Hindlimb muscle (tissue), 1 donor: ENCODE measurements around the gene HTR3E. TPM values are rescaled to one million over a fixed set of nuclear protein-coding genes. Genes with fewer than 3 reads are reported as not detected.
"Not testable (repeated sequence)": the region's sequence is repeated elsewhere in the genome, so short reads cannot be mapped to it uniquely, and the experiment has no call there.

Experiments
- DNase-seq: peaks from one replicate; pipeline ENCODE4 v3.0.0-alpha.2; 2013
- polyA plus RNA-seq: library from polyadenylated mRNA; unstranded; fragments of 120-200 nt; gene quantifications from one replicate; pipeline ENCODE4 v1.2.1, GENCODE V29; 2013; ENCODE audit not compliant: insufficient read length

HTR3E gene
- polyA plus RNA-seq, 1 donor: 0.14 TPM

DNA sequence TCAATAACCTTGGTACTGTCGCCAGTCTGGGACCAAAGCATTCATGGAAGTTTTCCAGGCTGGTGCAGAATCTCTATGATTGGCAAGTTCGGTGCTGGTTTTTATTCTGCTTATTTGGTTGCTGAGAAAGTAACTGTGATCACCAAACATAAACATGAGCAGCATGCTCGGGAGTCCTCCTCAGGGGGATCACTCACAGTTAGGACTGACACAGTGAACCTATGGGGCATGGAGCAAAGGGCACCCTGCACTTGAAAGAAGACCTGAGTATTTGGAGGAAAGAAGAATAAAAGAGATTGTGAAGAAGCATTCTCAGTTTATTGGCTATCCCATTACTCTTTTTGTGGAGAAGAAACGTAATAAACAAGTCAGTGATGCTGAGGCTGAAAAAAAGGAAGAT is 19.2 kb downstream of the HTR3E start:
- DNase-seq: no peak

DNA sequence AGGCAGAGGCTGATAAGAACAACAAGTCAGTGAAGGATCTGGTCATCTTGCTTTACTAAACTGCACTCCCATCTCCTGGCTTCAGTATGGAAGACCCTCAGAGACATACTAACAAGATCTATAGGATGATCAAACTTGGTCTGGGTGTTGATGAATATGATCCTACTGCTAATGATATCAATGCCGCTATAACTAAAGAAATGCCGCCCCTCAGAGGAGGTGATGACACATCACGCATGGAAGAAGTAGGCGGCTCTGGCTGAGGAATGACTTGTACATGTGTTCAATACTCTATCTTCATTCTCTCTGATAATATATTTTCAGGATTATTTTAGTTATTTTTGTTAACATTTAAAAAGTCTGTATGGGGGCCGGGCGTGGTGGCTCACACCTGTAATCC is 20.8 kb downstream of the HTR3E start:
- no peak for DNase-seq

DNA sequence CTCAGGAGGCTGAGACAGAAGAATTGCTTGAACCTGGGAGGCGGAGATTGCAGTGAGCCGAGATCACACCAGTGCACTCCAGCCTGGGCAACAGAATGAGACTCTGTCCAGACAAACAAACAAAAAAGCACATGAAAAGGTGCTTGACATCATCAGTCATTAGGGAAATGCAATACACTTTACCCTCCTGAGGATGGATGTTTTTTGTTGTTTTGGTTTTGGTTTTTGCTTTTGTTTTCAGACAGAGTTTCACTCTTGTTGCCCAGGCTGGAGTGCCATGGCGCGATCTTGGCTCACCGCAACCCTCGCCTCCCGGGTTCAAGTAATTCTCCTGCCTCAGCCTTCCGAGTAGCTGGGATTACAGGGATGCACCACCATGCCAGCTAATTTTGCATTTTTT is 24.2 kb downstream of the HTR3E start:
- not testable (repeated sequence) for DNase-seq

DNA sequence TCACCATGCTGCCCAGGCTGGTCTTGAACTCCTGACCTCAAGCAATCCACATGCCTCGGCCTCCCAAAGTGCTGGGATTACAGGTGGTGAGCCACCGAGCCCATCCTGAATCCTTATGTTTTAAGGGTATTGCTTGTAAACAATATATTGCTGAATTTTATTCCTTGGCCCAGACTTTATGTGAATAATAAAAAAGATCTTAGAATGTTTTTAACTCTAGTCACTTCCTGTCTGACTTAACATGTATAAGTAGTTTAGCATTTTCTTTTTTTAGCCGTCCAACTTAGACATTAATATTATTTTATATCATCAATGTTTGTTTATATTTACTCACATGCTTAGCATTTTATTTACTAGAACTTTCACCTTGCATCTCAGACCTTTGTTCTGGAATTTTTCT is 29.1 kb downstream of the HTR3E start:
- DNase-seq: no peak

DNA sequence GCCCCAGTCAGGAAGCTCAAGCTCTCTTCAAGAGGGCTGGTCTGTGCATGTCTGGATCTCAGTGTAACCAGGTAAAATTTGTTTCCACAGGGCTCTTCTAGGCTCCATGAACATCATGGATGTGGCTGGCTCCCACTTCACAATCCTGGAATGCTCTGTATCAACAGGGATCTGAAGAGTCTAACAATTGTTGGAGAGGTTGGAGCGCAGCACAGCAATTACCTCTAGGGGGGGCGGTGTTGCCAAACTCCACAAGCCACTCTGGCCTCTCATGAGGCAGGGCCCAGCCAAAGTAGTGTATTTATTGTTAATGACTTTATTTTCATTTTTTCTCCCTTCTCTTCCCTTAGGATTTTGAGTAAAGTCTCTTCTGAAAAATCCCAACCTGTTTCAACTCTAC is 32.1 kb downstream of the HTR3E start:
- DNase-seq: no peak

DNA sequence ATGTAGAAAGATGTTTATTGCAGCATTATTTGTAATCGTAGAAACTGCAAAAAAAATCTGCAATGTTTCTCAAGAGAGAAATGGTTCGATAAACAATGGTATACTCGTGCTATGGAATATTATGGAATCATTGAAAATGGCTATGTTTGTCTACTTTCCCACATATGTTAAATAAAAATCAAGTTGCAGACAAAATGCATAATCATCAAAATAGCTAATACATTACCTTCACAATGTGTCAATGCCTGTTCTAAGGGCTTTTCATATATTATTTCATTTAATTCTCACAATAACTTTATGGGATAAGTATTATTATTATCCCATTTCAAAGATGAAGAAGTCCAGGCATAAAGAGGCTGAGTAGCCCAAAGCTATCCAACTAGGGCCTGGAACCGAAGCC is 36.1 kb downstream of the HTR3E start:
- DNase-seq: no peak

DNA sequence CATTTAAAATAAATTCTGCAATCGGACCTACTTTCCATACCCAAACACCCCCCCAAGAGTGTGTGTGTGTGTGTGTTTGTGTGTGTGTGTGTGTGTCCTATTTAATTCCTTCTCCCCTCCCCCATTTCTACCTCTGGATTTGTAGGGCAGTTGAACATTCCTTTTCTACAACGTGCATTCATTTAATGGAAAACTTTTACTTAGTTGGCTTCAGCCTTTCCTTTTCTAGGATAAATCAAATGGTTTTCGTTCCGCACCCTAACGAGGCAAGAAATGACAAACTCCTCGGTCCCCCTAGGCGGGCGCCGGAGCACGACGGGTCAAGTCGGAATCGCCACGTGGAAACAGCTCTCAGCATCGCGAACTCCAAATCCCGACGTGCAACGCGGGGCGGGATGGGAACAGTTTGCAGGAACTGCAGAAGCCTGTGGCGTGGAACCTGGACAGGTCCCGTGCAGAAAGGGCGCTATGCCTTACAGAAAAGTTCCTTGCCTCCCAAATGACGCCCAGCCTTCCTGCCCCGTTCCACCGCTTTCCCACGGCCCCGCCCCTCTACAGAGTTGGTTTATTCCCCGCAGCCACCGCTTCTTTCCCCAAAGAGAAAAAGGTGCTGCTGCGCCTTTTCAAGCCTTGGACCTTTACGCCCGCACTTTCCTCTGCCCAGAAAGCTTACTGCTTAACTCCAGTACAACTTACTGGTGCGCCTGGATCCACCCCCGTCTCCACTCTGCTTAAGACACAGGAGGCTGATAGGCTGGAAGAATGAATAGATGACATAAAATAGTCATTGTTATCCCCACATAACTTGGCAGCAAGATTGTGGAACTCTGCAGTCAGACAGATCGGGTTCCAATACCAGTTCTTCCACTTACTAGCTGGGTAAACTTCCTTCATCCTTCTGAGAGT is 37.2 kb downstream of the HTR3E start:
- peak; percentile 87 for DNase-seq

DNA sequence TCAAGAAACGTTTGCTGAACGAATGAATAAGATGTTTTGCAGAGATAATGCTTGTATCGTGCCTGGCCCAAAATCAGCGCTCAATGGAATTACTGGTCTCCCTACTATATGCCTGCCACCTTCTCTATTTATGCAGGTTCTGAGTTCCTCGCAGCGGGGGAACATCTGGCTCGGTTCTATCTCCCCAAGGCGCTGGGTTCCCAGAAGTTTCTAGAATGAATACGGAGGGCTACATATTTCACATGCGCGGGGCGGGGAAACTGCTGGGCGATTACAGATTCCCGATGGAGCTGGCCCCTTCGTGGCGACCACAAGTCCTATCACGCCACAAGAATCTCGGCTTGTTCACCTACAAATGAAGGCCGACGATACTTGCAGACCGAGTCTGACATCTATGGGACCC is 37.9 kb downstream of the HTR3E start:
- peak; percentile 26 for DNase-seq

DNA sequence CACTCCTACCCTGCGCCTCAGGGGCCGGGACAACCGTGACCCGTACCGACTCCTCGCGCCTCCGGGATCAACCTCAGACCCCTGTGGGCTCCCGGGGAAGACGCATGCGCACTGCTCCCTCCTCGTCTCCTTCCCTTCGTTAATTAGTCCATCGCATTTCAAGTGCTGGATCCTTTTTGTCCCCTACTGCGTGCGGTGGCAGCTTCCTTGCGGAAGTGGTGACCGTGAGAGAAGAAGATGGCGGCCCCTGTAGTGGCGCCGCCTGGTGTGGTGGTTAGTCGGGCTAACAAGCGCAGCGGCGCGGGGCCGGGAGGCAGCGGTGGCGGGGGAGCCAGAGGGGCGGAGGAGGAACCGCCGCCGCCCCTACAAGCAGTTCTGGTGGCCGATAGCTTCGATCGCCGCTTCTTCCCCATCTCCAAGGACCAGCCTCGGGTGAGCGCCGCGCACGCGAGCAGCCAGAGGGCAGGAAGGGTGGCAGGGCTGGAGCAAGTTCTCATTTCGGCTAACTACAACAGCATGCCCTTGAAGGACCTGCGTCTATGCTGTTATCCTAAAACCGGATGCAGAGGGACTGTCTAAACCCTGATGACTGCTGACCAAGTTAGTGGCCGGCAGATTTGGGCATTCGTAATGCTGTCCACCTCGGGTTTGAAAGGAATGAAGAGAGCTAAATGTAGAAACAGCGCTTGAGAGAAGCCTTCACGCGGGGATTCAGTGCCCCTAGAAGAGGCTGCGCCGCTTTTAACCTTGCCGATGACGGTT is 38.5 kb downstream of the HTR3E start, which contains the start of gene EIF2B5:
Gene EIF2B5 (plus strand): TSS at position 210 of the 762 bp plus-strand sequence. CDS start 28 bp downstream, at position 238.
- DNase-seq: peak; percentile 92

DNA sequence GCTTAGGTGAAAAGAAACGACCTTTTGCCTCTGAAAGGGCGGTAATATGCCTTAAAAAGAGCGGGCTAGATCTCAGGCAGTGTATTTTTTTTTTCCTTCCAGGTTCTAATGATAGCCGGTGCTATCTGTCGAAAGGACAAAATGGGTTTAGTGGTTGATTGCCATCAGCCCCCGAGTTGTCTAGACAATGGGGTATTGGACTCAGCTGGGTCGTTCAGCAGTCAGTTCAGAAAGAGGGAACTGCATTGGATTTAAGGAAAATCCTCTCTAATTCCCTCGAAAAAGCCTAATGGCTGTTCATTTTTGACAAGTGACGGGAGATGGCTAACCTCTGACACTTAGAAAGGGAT is 39.0 kb downstream of the HTR3E start:
- no peak for DNase-seq

DNA sequence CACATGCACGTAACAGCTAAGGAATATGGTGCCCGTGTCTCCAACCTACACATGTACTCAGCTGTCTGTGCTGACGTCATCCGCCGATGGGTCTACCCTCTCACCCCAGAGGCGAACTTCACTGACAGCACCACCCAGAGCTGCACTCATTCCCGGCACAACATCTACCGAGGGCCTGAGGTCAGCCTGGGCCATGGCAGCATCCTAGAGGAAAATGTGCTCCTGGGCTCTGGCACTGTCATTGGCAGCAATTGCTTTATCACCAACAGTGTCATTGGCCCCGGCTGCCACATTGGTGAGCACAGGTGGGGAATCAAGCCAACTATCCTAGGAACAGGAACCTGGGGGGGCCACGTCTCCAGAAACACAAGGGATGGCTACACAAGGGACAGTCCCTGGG is 43.6 kb downstream of the HTR3E start:
- DNase-seq: no peak

DNA sequence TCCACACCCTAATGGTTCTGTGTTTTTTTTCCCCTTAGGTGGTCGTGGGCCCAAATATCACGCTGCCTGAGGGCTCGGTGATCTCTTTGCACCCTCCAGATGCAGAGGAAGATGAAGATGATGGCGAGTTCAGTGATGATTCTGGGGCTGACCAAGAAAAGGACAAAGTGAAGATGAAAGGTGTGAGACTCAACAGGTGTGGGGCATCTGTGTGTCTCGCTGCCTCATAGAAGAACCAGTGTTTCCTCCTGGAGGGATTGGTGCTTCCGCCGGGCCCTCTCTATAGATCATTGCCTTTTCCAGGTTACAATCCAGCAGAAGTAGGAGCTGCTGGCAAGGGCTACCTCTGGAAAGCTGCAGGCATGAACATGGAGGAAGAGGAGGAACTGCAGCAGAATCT is 45.3 kb downstream of the HTR3E start:
- DNase-seq: no peak

DNA sequence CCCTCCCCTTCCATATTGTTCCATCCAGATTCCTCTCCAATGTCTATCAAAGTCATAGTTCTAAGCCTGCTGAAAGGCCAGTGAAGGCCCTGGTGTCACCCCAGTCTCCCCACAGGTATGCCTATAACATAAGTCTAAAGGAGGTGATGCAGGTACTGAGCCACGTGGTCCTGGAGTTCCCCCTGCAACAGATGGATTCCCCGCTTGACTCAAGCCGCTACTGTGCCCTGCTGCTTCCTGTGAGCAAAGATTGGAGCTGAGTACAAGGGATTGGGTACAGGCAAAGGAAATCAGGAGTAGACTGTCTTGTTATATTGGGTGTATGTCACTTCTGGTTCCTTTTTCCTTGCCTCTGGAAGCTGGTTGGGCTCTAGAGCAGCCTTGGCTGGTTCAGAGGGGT is 46.5 kb downstream of the HTR3E start:
- no peak for DNase-seq

DNA sequence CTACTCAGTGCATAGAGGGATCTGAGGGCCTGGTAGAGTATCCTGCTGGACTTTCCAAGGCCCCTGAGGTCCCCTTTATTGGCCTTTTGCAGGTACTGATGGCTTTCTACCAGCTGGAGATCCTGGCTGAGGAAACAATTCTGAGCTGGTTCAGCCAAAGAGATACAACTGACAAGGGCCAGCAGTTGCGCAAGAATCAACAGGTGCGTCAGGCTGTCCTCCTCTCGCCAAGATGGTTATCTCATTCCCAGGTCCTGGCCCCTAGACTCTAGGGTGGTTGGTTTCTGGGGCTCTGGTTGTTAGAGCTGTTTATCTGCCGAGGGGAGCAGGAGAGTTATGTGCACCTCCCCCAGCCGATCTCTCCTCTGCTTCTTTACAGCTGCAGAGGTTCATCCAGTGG is 47.6 kb downstream of the HTR3E start:
- no peak for DNase-seq

DNA sequence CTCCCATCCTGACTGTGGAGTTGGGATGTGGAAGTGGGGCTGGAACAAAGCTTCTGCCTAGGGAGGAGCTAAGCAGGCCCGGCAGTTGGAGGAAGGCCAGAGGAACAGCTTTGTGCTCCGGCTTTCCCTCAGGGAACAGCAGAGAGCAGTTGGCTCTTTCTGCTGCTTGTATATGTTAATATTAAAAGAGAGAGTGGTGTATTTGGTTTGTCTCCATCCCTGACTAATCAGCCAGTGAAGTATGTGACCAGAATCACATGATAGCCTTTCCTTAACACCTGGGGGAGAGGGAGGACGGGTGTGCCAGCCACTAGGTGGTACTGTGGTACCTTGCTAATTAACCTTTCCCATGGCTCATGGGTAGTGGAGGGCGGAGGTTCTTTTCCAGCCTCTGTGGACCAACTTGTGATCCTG is 48.3 kb downstream of the HTR3E start:
- DNase-seq: peak; percentile 75

DNA sequence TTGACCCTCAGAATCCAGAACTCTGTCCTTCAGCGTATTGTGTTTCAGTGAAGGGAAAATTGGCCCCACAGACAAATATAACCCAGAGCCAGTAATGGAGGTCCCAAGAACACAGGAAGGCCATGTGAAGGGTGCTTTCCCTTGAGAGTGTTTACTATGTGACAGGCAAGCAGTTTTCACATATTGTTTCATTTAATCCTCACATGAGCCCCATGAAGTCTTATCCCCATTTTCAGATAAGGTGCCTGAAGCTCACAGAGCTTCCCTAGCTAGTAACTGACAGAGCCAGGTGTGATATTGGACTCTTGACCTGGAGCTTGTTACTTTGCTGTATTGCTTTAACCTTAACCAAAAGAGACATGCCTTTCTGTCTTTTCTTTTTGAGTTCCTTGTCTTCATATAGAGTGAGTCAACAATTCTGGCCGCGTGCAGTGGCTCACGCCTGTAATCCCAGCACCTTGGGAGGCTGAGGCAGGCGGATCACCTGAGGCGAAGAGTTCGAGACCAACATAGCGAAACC is 48.9 kb downstream of the HTR3E start:
- no peak for DNase-seq

DNA sequence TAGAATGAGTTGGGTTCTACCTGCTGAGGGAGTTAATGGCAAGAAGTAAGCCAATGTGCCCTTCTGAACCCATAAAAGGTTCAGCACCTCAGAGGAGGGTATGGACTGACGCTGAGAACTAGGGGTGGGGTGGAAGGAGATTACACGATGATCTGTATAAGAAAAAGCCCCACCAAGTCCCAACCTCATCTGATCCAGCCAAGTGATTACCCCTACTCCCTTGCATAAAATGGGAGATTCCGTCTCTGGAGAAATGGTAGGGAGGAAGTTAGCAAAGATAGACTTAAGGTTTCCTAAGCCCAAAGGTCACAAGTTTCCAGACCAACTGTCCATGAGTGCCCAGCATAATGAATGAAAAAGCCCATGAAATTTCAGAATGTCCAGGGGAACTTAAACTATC is 51.2 kb downstream of the HTR3E start:
- DNase-seq: no peak

DNA sequence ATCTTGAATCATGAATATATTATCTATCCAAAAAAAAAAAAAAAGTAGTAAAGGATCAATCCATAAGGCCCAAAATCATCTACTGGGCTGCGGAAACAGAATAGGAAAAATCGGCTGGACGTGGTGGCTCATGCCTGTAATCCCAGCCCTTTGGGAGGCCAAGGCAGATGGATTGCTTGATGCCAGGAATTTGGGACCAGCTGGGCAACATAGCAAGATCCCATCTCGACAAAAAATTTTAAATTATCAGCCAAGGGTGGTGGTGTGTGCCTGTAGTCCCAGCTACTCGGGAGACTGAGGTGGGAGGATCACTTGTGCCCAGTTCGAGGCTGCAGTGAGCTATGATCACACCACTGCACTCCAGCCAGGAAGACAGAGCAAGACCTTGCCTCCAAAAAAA is 52.3 kb downstream of the HTR3E start:
- DNase-seq: no peak

DNA sequence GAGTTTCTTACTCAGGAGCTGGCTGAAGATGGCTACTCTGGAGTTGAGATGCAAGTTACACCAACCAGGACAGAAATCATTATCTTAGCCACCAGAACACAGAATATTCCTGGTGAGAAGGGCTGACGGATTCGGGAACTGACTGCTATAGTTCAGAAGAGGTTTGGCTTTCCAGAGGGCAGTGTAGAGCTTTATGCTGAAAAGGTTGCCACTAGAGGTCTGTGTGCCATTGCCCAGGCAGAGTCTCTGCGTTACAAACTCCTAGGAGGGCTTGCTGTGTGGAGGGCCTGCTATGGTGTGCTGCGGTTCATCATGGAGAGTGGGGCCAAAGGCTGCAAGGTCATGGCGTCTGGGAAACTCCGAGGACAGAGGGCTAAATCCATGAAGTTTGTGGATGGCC is 52.9 kb downstream of the HTR3E start:
- not testable (repeated sequence) for DNase-seq

DNA sequence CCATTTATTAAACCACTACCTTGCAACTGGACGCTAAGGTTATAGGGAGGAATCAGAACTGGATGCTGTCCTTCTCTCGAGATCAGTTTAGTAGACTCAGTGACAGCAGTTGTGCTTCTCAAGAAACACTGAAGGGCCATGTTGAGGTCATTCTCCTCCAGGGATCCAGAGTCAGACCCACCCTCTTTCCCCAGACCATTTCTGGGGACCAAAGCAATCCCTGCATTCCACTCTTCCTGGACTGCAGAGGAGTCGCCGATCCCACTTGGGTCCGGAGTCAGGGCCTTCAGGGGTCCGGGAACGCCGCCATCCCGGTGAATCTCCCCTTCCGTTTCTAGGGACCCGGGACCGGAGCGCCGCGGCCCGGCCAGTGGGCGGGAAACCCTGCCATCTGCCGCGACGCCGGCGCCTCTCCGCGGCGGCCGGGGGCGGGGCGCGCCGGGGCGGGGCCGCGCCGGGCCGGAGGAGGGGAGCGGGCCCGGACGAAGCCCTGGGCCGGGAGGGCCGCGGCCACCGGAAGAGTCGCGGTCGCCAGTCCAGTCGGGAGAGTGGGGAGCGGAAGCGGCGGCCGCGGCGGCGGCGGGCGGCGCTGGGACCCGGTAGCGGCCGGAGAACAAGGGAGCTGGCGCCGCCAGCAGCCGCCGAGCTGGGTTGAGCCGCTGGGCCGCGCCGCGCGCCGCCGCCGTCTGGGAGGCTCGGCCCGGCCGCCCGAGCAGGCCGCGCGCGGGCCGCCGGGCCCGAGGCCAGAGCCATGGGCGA is 58.2 kb downstream of the HTR3E start, which contains the start of gene DVL3:
Gene DVL3 (plus strand): TSS at position 493 of the 759 bp plus-strand sequence. CDS start 259 bp downstream, at position 752.
- DNase-seq: peak; percentile 74

DNA sequence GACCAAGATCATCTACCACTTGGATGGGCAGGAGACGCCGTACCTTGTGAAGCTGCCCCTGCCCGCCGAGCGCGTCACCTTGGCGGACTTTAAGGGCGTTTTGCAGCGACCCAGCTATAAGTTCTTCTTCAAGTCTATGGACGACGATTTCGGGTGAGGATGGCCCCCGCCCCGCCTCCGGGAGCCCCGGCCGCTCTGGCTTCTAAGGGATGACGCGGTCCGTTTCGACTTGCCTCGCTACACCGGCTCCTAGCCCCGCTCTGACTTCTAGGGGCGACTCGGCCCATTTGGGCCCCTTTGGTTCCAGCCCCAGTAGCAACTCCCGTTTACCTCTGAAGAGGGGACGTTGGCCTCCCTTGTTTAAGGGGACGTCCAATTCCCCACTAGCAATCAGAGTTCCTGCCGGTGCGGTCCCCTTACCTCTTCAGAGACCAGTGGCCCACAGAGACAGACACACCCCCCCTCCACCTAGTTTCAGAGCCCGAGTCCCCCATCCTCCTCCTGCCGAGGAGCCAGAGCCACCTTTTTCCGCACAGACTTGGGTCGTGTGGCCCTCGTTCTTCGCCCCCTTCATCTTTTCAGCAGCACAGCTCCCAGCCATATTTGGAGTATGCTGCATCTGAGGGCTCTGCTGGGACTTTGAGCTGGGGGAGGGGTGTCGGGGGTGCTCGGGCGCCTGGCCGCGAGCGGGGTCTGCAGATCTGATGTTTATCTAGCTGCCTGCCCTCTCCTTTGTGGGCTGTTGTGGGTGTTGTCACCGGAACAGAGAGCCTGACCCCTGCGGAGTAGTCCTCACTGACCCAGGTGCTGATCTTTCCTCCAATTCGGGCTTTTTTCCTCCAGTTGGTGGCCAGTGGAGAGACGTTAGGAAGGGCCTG is 59.0 kb downstream of the HTR3E start:
- no peak for DNase-seq

DNA sequence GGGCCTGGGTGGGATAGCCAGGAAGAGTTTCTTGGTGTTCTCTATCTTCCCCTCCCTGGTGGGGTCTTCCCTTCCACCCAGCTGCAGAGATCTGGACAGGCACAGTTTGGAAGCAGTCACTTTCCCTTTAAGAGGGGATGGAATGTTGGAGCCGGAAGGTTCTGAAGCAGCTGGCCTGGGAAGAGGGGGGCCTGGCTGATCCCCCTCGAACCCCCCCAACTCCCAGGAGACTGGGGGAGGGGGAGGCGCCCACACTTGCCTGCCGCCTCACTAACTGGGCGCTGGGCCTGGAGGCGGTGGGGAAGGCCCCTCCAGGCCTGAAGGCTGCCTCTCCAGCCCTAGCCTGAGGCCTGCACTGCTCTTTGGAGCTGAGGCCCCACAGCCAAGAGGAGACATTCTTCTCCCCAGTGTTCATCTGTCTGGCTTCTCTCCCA is 59.7 kb downstream of the HTR3E start:
- DNase-seq: peak; percentile 82
